A673 (cell line): ENCODE measurements around the gene RNF125. TPM values are rescaled to one million over a fixed set of nuclear protein-coding genes. Genes with fewer than 3 reads are reported as not detected.

Experiments
- BruUV-seq: library from RNA; stranded (reverse); fragments of 400-500 nt; replicated peaks from 2 replicates; lab custom pipeline; 2021; lab: Mats Ljungman, UMichigan
- CTCF ChIA-PET: fragments of 300-600 bp; sonication (Branson Sonifier 250); formaldehyde crosslinking; loops from one replicate; lab custom pipeline; 2022; ENCODE audit warnings: antibody characterized with exemption; lab: Charles Lee
- POLR2A ChIA-PET: fragments of 300-600 bp; sonication (Branson Sonifier 250); formaldehyde crosslinking; loops from one replicate; lab custom pipeline; 2022; ENCODE audit warnings: antibody characterized with exemption; ENCODE audit not compliant: low non-redundant PET; lab: Charles Lee
- DNase-seq: peaks from one replicate; pipeline ENCODE4 v3.0.0-alpha.2; 2015; ENCODE audit warnings: low spot score
- H3K27ac ChIP-seq: fragments of 200-600 bp; sonication (generic); 2 replicates; pipeline ENCODE4 v1.5.1; 2016; ENCODE audit warnings: mixed run types, low read depth, mild to moderate bottlenecking, mixed read lengths, antibody characterized with exemption, low read length; ENCODE audit not compliant: poor library complexity, severe bottlenecking
- H3K27me3 ChIP-seq: fragments of 200-600 bp; sonication (generic); replicated peaks from 2 replicates; pipeline ENCODE4 v1.6.1; 2017; ENCODE audit warnings: mixed run types, low read depth, mild to moderate bottlenecking, mixed read lengths, antibody characterized with exemption, low read length; ENCODE audit not compliant: insufficient read depth, poor library complexity
- H3K36me3 ChIP-seq: fragments of 200-600 bp; sonication (generic); 2 replicates; pipeline ENCODE4 v1.6.1; 2016; ENCODE audit warnings: mixed run types, mild to moderate bottlenecking, mixed read lengths, antibody characterized with exemption, low read length; ENCODE audit not compliant: insufficient read depth, poor library complexity, severe bottlenecking
- H3K4me1 ChIP-seq: fragments of 200-600 bp; sonication (generic); 2 replicates; pipeline ENCODE4 v1.6.1; 2017; ENCODE audit warnings: mixed run types, mild to moderate bottlenecking, mixed read lengths, antibody characterized with exemption, low read length; ENCODE audit not compliant: insufficient read depth, poor library complexity, severe bottlenecking
- H3K4me3 ChIP-seq: fragments of 200-600 bp; sonication (generic); 2 replicates; pipeline ENCODE4 v1.5.1; 2016; ENCODE audit warnings: low read depth, mixed run types, mild to moderate bottlenecking, mixed read lengths, low read length; ENCODE audit not compliant: poor library complexity, severe bottlenecking
- H3K9me3 ChIP-seq: fragments of 200-600 bp; sonication (generic); 2 replicates; pipeline ENCODE4 v1.6.1; 2016; ENCODE audit warnings: mixed run types, low read depth, mild to moderate bottlenecking, mixed read lengths, antibody characterized with exemption, low read length; ENCODE audit not compliant: poor library complexity, severe bottlenecking
- CTCF ChIP-seq: fragments of 300-800, 200-600 bp; sonication (generic); conservative IDR thresholded peaks from 2 replicates; pipeline ENCODE4 v1.5.1; 2017; ENCODE audit warnings: low read depth, mild to moderate bottlenecking, antibody characterized with exemption, low read length, moderate library complexity, mixed read lengths
- EZH2 ChIP-seq: fragments of 200-600 bp; sonication (generic); IDR thresholded peaks from 2 replicates; pipeline ENCODE4 v1.6.1; 2017; ENCODE audit warnings: borderline replicate concordance, low read depth, mild to moderate bottlenecking, mixed read lengths, antibody characterized with exemption, low read length; ENCODE audit not compliant: poor library complexity, severe bottlenecking
- intact Hi-C: fragments of 100-400 bp; cut with micrococcal nuclease; formaldehyde crosslinking; loops from one replicate; pipeline ENCODE4 v1.10.0; 2022; ENCODE audit not compliant: unreplicated experiment
- total RNA-seq: library from RNA; stranded (reverse); gene quantifications from 2 replicates; pipeline ENCODE4 v1.2.3, GENCODE V29; 2021

Gene RNF125
- total RNA-seq, 1 experiment from 2014 or later = 1.5 TPM

GRCh38 chr18:32122039-32122438 is 103.4 kb downstream of the RNF125 start:
- Histone ChIP-seq H3K9me3 (no peaks in the 10 kb centered on the region), H3K4me1 (no peaks in the 10 kb centered on the region), H3K4me3 (no peak overlapping the region), H3K36me3 (peaks cover 43% of the 10 kb centered on the region), H3K27ac (no peak overlapping the region), H3K27me3 (no peaks in the 10 kb centered on the region)
- no TSS peak for BruUV-seq
- DNase-seq = no peak
- no peak for TF ChIP-seq CTCF
- TF ChIP-seq EZH2 = no peak
- ChIA-PET POLR2A (no interaction called here), CTCF (no interaction called here)
- intact Hi-C loops = no loop called here

Other genes starting within 250 kb of the RNF125 start
- 34.1 and 37.9 TPM in 2 replicates for gene TRAPPC8, start 75.7 kb upstream of the RNF125 start, total RNA-seq
- gene RNF138, start 73.0 kb downstream of the RNF125 start, total RNA-seq = 54.2 and 61.8 TPM in 2 replicates
- 0.26 TPM in 1 of 2 replicates, not detected in the other for gene MEP1B, start 171.2 kb downstream of the RNF125 start, total RNA-seq